ENCODE data around the gene GOLGA6C. TPM values are rescaled to one million over a fixed set of nuclear protein-coding genes. Genes with fewer than 3 reads are reported as not detected.
"Not testable (repeated sequence)": the region's sequence is repeated elsewhere in the genome, so short reads cannot be mapped to it uniquely, and the experiment has no call there.

The GOLGA6C gene
- total RNA-seq, 1 experiment from 2014 or later = 0.24 TPM

DNA sequence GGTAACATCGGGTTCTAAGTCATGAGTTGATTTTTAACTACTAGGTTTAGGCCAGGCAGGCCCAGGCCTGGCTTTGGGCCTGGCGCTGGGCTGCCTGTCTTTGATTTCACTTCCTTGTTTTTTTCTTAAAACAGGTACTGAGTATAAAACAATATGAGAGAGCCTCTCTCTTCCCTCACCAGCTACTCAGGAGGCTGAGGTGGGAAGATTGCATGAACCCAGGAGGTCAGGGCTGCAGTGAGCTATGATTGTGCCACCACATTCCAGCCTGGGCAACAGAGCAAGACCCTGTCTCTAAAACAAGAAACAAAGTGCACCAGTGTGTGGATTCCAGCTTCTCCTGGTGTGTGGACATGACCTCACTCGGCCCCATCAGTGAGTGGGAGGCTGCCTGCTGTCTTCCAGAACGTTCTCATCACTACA lies 38.6 kb upstream of the GOLGA6C start:
- H3K27me3 ChIP-seq (ENCODE audit: control insufficient read depth, insufficient read depth, low read length); H3K36me3 ChIP-seq (replicated peaks; ENCODE audit: control insufficient read depth, insufficient read depth, low read length); H3K4me3 ChIP-seq (ENCODE audit: insufficient read depth, low read depth, low read length); DNase-seq: not testable (repeated sequence)

DNA sequence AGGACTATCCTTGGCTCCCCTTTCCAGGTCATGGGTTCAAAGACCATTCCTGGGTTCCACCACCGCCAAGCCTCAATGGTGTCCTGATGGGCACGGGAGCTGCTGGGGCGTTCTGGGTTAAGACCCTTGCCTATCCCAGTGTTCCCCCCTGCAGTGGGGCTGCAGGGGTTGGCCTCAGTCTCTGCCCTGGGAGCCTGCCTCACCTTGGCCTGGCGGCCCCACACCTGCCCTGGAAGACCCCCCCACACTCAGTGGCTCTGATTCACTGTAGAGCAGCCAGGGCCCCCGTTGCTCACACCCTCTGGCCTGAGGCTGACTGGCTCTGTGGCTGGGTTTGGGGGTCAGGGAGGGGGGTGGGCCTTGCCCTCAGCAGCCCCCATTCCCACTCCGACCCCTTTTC lies 34.4 kb upstream of the GOLGA6C start:
- Histone ChIP-seq H3K4me3 (ENCODE audit: insufficient read depth, low read depth, low read length) (no peak overlapping the region), H3K36me3 (replicated peaks; ENCODE audit: control insufficient read depth, insufficient read depth, low read length) (no peaks in the 10 kb centered on the region), H3K27me3 (ENCODE audit: control insufficient read depth, insufficient read depth, low read length) (no peaks in the 10 kb centered on the region; the same call in 1 of the 2 replicates)
- DNase-seq = no peak

DNA sequence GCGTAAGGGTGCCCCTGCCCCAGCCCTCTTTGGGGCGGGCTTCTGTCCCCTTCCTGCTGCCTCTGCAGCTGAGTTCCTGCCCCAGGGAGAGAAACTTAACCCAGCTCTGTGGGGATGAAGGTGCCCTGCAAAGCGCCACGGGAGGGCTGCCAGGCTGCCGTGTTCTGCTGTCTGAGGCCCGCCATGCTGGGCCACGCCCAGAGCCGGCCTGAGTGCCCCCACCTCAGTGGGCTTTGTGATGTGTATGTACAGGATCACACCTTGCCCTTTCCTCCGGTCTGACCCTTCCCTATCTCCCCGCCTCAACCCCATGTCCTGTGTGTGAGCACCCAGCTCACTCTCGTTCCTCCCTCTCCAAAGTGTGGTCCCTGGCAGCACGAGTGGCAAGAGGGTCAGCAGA lies 33.9 kb upstream of the GOLGA6C start:
- Histone ChIP-seq H3K36me3 (replicated peaks; ENCODE audit: control insufficient read depth, insufficient read depth, low read length) (no peaks in the 10 kb centered on the region), H3K27me3 (ENCODE audit: control insufficient read depth, insufficient read depth, low read length) (no peaks in the 10 kb centered on the region; the same call in 1 of the 2 replicates), H3K4me3 (ENCODE audit: insufficient read depth, low read depth, low read length) (no peak overlapping the region)
- DNase-seq = peak; percentile 48

DNA sequence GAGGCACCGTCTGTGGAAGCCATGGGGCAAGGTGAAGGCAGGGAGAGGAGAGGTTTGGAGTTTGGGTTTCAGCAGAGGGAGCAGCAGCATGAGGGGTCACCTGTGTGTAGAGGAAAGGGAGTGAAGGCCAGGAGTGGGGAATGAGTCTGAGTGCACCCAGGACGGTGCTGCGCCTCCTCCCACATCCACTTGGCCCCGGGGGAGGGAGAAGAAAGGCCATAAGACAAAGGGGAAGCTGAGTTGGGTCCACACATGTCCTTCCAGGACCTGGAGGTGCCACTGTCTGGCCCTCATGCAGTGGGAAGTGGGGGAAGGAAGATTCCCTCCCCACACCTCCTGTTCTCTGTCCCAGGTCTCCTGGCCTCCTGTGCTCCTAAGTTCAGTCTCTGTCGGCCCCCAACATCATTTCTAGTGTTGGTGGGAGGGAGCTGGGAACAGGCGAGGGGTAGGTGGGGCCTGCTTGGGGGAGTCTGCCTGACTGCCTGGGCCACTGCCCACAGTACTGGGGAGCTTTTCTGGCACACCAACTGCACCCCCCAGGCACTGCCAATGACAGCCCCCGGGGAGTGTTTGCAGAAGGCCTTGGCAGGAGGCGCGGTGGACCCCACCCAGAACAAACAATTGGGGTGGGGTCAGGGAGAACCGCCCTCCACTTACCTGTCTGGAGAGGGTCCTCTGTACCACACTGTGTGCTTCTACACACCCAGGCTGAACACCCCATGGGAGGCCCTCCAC lies 32.9 kb upstream of the GOLGA6C start:
- DNase-seq = peak; percentile 29
- not testable (repeated sequence) for H3K4me3 ChIP-seq (ENCODE audit: insufficient read depth, low read depth, low read length); H3K36me3 ChIP-seq (replicated peaks; ENCODE audit: control insufficient read depth, insufficient read depth, low read length); H3K27me3 ChIP-seq (ENCODE audit: control insufficient read depth, insufficient read depth, low read length)

DNA sequence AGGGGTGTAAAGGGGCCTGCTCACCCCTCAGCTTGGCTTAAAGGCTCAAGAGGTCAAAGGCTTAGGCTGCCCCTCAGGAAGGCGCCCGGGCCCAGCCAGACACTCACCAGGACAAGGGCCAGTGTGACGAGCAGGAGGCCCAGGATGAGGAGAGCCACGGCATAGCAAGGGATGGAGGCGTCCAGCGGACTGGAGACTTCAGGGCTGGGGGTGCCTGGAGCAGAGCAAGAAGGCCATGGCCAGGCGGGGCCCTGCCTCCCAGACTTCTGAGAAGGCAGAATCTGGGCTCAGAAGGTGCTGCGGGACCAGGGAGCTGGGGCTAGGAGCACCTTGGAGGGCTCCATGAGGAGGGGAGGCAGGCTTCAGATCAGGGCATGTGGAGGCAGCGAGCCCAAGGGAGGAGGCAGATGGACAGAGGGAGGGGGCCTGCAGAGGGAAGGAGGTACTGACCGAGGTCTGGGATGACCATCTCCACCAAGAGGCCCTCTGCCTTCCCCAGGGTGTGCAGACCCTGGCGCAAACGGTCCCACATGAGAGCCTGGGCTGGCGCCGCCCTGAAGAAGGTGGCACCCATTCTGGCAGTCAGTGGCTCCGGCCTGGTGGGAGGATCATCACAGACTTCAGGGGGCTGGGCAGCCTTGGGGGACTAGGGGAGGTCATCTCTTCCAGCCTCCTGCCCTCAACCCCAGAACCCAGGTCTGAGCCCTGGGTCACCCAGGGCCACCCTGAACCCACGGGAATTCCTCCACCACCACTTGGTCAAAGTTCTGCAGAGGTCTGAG lies 32.0 kb upstream of the GOLGA6C start:
- no peak overlapping the region for H3K4me3 ChIP-seq (ENCODE audit: insufficient read depth, low read depth, low read length)
- no peaks in the 10 kb centered on the region for H3K36me3 ChIP-seq (replicated peaks; ENCODE audit: control insufficient read depth, insufficient read depth, low read length)
- DNase-seq = peak; percentile 31
- no peaks in the 10 kb centered on the region; the same call in 1 of the 2 replicates for H3K27me3 ChIP-seq (ENCODE audit: control insufficient read depth, insufficient read depth, low read length)

DNA sequence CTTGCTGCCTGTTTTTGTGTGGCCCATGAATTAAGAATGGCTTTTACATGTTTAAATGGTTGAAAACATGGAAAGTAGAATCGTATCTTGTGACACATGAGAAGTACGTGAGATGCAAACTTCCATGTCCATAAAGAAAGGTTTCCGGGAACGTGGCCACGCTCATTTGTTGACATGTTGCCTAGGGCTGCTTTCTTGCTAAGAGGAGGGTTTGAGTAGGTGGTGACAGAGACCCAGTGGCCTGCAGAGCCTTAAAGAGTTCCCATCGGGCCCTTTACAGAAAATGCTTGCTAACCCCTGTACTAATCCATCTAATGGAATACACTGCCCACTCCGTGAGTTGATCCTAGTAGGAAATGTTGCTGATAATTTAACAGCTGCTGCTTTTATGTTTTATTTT lies 31.0 kb upstream of the GOLGA6C start:
- H3K27me3 ChIP-seq (ENCODE audit: control insufficient read depth, insufficient read depth, low read length); H3K4me3 ChIP-seq (ENCODE audit: insufficient read depth, low read depth, low read length); H3K36me3 ChIP-seq (replicated peaks; ENCODE audit: control insufficient read depth, insufficient read depth, low read length): not testable (repeated sequence)
- peak; percentile 16 for DNase-seq

DNA sequence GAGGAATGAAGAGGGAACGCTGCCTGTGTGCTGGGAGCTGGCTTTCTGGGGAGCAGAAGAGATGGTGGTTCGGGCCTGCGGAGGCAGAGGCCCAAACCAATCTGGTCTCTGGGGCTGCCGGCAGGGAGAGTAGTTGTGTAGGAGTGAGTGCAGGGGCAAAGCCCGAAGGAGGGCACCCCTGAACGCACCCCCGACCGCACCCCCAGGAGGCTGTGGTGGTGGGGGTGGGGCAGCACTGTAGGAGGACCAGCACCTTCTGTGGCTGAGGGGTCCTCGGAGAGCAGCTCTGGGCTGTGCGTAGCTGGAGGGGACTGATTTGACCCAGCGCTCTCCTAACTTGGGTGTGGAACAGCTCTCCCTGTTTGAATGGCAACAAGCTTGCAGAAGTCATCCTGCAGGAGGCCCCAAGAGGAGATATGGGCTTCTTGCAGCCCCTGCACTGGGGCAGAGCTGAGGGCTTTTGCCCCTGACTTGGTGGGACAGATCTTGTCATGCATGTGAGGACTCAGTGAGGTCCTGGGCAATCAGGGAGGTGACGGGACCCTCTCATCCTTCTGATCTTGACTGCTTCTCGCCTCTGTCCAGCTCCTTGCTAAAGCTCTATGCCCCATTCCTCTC lies 30.4 kb upstream of the GOLGA6C start:
- Histone ChIP-seq H3K36me3 (replicated peaks; ENCODE audit: control insufficient read depth, insufficient read depth, low read length) (no peaks in the 10 kb centered on the region), H3K4me3 (ENCODE audit: insufficient read depth, low read depth, low read length) (no peak overlapping the region), H3K27me3 (ENCODE audit: control insufficient read depth, insufficient read depth, low read length) (no peaks in the 10 kb centered on the region; the same call in 1 of the 2 replicates)
- DNase-seq = peak; percentile 56

DNA sequence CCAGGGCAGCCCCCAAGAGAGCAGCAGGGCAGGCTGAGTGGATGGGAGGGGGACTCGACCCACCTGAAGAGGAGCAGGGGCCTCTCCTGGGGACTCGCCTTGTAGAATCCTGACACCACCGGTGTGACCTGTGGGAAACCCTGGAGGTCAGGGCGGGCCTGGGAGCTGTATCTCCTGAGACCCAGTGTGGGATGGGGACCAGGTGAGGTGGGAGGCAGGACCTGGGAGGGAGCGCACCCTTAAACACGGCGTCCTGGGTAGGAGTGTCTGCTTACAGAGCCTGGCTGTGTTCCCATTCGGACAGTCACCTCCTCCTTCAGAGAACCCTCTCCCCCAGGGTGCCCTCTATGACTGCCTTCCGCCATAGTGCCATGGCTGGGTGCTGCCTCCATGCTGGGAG lies 29.3 kb upstream of the GOLGA6C start:
- DNase-seq = peak; percentile 43
- no peaks in the 10 kb centered on the region; the same call in 1 of the 2 replicates for H3K27me3 ChIP-seq (ENCODE audit: control insufficient read depth, insufficient read depth, low read length)
- no peaks in the 10 kb centered on the region for H3K36me3 ChIP-seq (replicated peaks; ENCODE audit: control insufficient read depth, insufficient read depth, low read length)
- no peak overlapping the region for H3K4me3 ChIP-seq (ENCODE audit: insufficient read depth, low read depth, low read length)

DNA sequence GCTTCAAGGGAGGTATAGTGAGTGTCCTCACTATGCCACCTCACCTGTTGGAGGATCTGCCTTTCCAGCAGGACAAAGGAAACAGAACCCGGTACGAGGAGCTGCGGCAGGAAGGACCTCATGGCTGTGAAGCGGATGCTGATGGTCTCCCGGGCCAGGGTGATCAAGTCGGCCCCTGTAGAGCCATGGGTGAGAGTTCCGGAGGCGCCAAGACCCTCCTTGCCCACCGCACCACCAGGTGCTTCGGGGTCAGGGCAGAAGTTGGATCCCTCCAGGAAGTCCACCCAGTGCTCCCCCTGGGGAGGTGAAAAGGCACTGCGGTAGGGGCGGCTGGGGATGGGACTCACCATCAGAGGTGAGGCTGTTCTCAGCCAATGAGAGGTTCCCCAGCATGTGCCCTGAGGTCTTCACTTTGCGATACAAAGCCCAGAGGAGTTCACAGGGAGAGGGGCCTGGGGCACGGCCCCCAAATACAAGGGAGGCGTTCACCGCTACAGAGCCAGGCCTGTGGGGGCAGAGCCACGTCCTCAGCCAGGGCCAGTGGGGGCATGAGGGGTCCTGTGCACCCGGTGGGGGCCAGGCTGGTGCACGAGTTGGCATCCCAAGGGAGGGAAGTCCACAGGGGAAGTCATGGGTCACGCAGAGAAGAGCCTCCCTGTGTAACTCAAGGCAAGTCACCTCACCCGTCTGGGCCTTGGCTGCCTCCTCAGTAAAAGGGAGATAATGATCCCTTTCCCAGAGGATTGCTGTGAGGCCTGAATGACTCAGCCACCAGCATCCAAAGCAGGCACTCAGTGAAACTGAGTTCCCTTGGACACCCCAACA lies 28.7 kb upstream of the GOLGA6C start:
- H3K27me3 ChIP-seq (ENCODE audit: control insufficient read depth, insufficient read depth, low read length) = no peaks in the 10 kb centered on the region; the same call in 1 of the 2 replicates
- H3K36me3 ChIP-seq (replicated peaks; ENCODE audit: control insufficient read depth, insufficient read depth, low read length) = no peaks in the 10 kb centered on the region
- peak; percentile 59 for DNase-seq
- H3K4me3 ChIP-seq (ENCODE audit: insufficient read depth, low read depth, low read length) = no peak overlapping the region

DNA sequence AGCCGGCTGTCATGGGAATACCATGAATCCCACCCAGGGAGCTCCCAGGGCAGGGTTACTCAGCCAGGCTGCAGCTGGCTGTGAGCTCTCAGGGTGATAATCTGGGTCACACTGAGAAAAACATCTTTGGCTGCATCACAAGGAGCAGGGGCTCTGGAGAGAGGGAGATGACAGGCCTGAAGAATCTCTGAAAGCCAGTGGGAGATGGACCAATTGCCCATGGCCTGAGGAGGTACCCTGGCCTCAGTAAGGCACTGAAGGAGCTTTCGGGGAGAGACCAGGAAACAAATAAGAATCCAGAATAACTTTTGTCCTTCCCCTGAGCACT lies 28.2 kb upstream of the GOLGA6C start:
- Histone ChIP-seq H3K4me3 (ENCODE audit: insufficient read depth, low read depth, low read length) (no peak overlapping the region), H3K36me3 (replicated peaks; ENCODE audit: control insufficient read depth, insufficient read depth, low read length) (no peaks in the 10 kb centered on the region), H3K27me3 (ENCODE audit: control insufficient read depth, insufficient read depth, low read length) (no peaks in the 10 kb centered on the region; the same call in 1 of the 2 replicates)
- DNase-seq = no peak

DNA sequence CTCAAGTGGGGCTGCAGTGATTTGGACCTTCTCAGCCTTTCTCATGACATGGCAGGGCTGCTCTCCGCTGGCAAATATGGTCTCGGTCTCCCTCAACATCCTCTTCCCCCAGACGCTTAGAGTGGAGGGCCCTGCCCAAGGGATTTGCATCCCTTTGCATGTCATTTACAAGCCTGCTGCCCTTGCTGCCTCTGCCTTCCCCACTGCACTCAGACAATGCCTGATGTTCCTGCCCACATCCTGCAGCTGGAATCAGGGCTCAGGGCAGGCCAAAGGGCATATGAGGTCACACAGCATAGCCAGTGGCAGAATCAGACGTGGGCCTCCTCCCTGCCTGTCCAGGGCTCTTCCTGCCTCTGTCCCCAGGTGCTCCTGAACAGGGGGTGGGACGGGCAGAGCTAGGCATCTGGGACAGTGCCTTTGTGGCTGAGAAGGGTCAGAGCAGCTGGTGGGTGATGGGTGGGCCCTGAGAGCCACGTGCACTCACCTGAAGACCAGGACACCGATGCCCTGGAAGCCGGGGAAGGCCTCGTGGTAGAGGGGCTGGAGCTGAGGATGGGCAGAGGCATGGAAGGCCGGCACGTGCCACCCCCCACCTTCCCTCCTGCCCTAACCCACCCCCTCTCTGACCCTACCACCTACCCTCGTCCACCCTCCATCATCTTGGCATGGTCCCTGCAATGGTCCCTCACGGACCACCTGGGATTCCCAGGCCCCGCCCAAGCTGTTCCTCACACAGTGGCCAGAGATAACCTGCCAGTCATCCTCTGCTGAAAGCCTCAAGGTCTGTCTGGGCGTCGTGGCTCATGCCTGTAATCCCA lies 27.4 kb upstream of the GOLGA6C start:
- Histone ChIP-seq H3K27me3 (ENCODE audit: control insufficient read depth, insufficient read depth, low read length) (no peaks in the 10 kb centered on the region; the same call in 1 of the 2 replicates), H3K36me3 (replicated peaks; ENCODE audit: control insufficient read depth, insufficient read depth, low read length) (no peaks in the 10 kb centered on the region), H3K4me3 (ENCODE audit: insufficient read depth, low read depth, low read length) (no peak overlapping the region)
- DNase-seq = peak; percentile 79

DNA sequence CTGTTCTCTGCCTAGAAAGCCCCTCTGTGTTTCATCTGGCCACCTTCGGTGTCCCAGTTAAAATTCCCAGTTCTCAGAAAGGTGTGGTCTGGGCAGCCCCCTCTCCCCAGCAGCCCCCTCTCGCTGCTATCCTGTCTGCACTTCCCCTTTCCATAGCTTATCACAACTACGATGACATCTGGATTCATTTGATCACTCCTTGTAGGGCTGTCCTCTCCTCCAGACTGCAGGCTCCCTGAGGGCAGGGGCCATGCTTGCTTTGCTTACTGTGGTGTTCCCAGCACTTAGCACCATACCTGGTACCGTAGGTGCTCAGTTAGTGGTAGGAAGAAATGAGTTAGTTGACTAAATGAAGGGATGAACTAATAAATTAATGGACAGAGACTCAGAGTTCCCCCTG lies 26.3 kb upstream of the GOLGA6C start:
- no peaks in the 10 kb centered on the region for H3K36me3 ChIP-seq (replicated peaks; ENCODE audit: control insufficient read depth, insufficient read depth, low read length)
- no peak overlapping the region for H3K4me3 ChIP-seq (ENCODE audit: insufficient read depth, low read depth, low read length)
- peak; percentile 14 for DNase-seq
- no peaks in the 10 kb centered on the region; the same call in 1 of the 2 replicates for H3K27me3 ChIP-seq (ENCODE audit: control insufficient read depth, insufficient read depth, low read length)

DNA sequence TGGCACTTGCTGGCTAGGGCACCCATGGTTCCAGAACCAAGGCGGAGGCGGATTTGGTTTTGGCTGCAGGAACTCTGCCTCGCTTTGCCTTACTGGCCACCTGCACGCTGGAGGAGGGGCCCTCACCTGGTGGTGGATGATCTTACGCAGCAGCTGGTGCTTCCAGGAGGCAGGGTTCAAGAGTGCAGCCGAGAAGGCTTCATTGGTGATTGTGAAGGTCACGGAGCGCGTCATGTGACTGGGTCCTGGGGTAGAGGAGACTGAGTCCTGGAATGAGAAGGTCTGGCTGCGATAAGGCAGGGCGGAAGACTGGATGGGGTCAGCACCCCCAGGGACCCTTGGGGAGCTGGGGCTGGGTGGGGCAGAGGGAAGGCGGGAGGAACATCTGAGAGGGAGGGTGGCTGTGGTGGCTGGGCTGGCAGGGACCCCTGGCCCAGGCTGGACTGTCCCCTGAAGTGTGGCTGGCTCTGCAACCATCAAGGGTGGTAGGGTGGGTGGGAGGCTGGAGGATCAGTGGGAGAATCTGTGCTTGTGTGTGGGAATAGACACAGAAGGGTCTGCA lies 25.8 kb upstream of the GOLGA6C start:
- Histone ChIP-seq H3K4me3 (ENCODE audit: insufficient read depth, low read depth, low read length) (no peak overlapping the region), H3K36me3 (replicated peaks; ENCODE audit: control insufficient read depth, insufficient read depth, low read length) (no peaks in the 10 kb centered on the region), H3K27me3 (ENCODE audit: control insufficient read depth, insufficient read depth, low read length) (no peaks in the 10 kb centered on the region; the same call in 1 of the 2 replicates)
- DNase-seq = peak; percentile 29

Data from H7 (cell line).